Esophagus (tissue), 2 donors: ENCODE results near the gene PALLD. TPM values are rescaled to one million over a fixed set of nuclear protein-coding genes. Genes with fewer than 3 reads are reported as not detected.

Experiments used
- H3K27ac ChIP-seq, 2 donors: one replicate each; pipeline ENCODE4 v1.5.1; 2013; ENCODE audit warnings: low read depth in 2 of 2, mild to moderate bottlenecking in 2 of 2, inconsistent platforms in 1 of 2, low read length in 1 of 2, moderate library complexity in 1 of 2
- H3K27me3 ChIP-seq, 2 donors: one replicate each; pipeline ENCODE4 v1.6.1; 2013; ENCODE audit warnings: low read length in 2 of 2, control low read depth in 1 of 2, mild to moderate bottlenecking in 1 of 2; ENCODE audit not compliant: insufficient read depth in 2 of 2, control insufficient read depth in 1 of 2
- H3K36me3 ChIP-seq, 2 donors: one replicate each; pipeline ENCODE4 v1.6.1; 2013; ENCODE audit warnings: low read length in 1 of 2; ENCODE audit not compliant: control insufficient read depth in 2 of 2, insufficient read depth in 2 of 2
- H3K4me1 ChIP-seq, 2 donors: one replicate each; pipeline ENCODE4 v1.6.1; 2013; ENCODE audit warnings: low read length in 1 of 2; ENCODE audit not compliant: control insufficient read depth in 2 of 2, insufficient read depth in 2 of 2
- H3K4me3 ChIP-seq, 2 donors: one replicate each; pipeline ENCODE4 v1.5.1; 2013; ENCODE audit warnings: low read length in 2 of 2, mild to moderate bottlenecking in 2 of 2, low read depth in 1 of 2, moderate library complexity in 1 of 2
- H3K9me3 ChIP-seq, 2 donors: one replicate each; pipeline ENCODE4 v1.6.1; 2013; ENCODE audit warnings: mild to moderate bottlenecking in 2 of 2, low read depth in 1 of 2, low read length in 1 of 2, moderate library complexity in 1 of 2; ENCODE audit not compliant: control insufficient read depth in 2 of 2, insufficient read depth in 1 of 2
- WGBS, 2 donors: extraction: QIAGEN DNeasy Blood & Tissue Kit; methylation state at CpG; one replicate each; pipeline ENCODE4 v1.1.7; 2013; 5-methylcytosine and 5-hydroxymethylcytosine counted together
- polyA plus RNA-seq, 2 donors: library from polyadenylated mRNA; stranded (reverse); fragments of 200-250 nt; gene quantifications; one replicate each; pipeline ENCODE4 v1.2.3, GENCODE V29; 2013
- donor health status: healthy with polysubstance abuse.
- donor health status: Bipolar disorder and iron deficiency.

PALLD gene
- polyA plus RNA-seq, 2 donors, result 34.7 to 101 TPM

- H3K36me3 ChIP-seq, result no peaks in the 10 kb centered on the region
- H3K27ac ChIP-seq, result no peak overlapping the region
- H3K4me3 ChIP-seq, result no peak overlapping the region
- no peaks in the 10 kb centered on the region for H3K4me1 ChIP-seq
- H3K9me3 ChIP-seq, result no peaks in the 10 kb centered on the region
- 69 to 73% methylated on average over 5 of the region's 5 CpGs for WGBS, 2 donors
- H3K27me3 ChIP-seq, result peaks cover 0 to 3% of the 10 kb centered on the region in 2 donors
Measured at GRCh38 chr4:168550064-168550766, 53.4 kb downstream of the PALLD start.

DNA sequence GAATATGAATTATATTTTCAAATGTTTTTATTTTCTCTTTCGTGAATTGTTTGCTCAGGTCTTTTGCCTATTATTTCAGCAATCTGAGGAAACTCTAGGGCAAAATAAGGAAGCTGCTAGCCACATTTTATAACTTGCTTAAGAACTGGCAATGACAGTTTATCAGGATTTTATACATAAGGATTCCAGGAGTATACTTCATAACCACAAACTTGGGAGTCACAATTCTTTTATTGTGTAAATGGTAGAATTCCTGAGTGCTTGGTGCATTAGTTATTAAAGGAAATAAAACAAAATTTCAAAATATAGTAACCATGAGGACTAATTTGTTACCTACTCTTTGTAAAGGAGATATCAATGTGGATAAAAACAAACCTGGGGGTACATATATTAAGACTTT, 54.4 kb downstream of the PALLD start:
- no peak overlapping the region for H3K4me3 ChIP-seq
- peaks cover 0 to 3% of the 10 kb centered on the region in 2 donors for H3K27me3 ChIP-seq
- no peak overlapping the region for H3K27ac ChIP-seq
- no peaks in the 10 kb centered on the region for H3K4me1 ChIP-seq
- H3K9me3 ChIP-seq, result no peaks in the 10 kb centered on the region
- no peaks in the 10 kb centered on the region for H3K36me3 ChIP-seq
- 90 to 93% methylated on average over 1 of the region's 1 CpG for WGBS, 2 donors

- Histone ChIP-seq H3K36me3 (no peaks in the 10 kb centered on the region), H3K27me3 (peaks cover 0 to 3% of the 10 kb centered on the region in 2 donors), H3K27ac (no peak overlapping the region), H3K4me3 (no peak overlapping the region), H3K4me1 (no peaks in the 10 kb centered on the region), H3K9me3 (no peaks in the 10 kb centered on the region)
- 71 to 85% methylated on average over 2 of the region's 2 CpGs for WGBS, 2 donors
Measured at GRCh38 chr4:168551945-168552695, 55.3 kb downstream of the PALLD start.

DNA sequence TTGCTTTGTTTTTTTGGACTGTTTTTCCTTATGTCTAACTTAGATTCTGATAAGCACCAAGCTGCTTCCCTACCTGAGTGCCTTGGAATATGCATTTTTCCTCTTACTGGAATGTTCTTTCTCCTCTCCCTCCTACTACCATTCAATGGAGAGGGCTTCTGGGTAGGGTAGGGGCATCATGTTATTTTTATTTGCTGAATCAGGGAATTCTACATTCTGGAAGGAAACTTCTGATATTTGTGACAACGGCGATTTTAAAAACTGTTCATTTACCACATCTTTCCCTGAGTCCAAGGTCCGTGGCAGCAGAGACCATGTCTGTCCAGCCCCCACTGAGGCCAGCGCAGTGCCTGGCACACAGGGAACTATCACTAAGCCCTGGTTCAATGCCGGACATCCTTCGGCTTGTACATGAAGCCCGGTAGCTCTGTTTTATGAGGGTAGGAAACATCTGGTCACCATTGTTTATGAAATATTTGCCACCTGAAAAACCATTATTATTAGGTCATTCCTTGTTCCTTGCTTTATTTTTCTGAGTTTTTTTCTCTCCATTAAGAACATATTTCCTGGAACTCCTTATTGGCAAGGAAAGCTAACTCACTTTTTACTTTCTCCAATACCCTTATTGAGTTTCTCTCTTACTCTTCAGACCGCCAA, 57.0 kb downstream of the PALLD start:
- WGBS, 2 donors, result 73 to 75% methylated on average over 8 of the region's 8 CpGs
- H3K36me3 ChIP-seq, result no peaks in the 10 kb centered on the region
- H3K4me3 ChIP-seq, result no peak overlapping the region
- no peak overlapping the region for H3K27ac ChIP-seq
- H3K27me3 ChIP-seq, result peaks cover 0 to 3% of the 10 kb centered on the region in 2 donors
- no peaks in the 10 kb centered on the region for H3K9me3 ChIP-seq
- H3K4me1 ChIP-seq, result no peaks in the 10 kb centered on the region

DNA sequence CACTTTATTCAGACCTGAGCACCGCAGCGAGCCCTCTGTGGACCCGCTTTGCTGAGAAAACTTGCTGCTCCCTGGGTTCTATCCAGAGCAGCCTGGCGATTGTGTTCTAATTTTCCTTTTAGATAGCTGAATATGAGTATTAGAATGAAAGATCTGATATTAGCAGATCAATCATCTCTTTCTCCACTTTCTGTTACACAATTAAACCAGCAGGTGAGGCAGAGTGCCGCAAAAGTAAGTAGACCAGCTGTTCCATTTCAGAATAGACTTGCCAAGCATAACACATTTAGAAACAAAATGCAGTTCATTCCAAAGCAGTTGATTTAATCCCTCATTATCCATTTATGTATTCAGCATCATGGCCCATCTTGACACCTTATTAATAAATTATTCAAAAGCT, 58.6 kb downstream of the PALLD start:
- Histone ChIP-seq H3K27ac (no peak overlapping the region), H3K4me3 (no peak overlapping the region), H3K27me3 (peaks cover 0 to 3% of the 10 kb centered on the region in 2 donors), H3K36me3 (no peaks in the 10 kb centered on the region), H3K9me3 (no peaks in the 10 kb centered on the region), H3K4me1 (no peaks in the 10 kb centered on the region)
- 94 to 97% methylated on average over 5 of the region's 5 CpGs for WGBS, 2 donors

- Histone ChIP-seq H3K4me3 (no peak overlapping the region), H3K27me3 (no peaks in the 10 kb centered on the region), H3K27ac (no peak overlapping the region), H3K4me1 (peaks cover 0 to 2% of the 10 kb centered on the region in 2 donors), H3K9me3 (no peaks in the 10 kb centered on the region), H3K36me3 (no peaks in the 10 kb centered on the region)
- WGBS, 2 donors, result 94 to 96% methylated on average over 3 of the region's 3 CpGs
Measured at GRCh38 chr4:168557658-168558057, 60.8 kb downstream of the PALLD start.

DNA sequence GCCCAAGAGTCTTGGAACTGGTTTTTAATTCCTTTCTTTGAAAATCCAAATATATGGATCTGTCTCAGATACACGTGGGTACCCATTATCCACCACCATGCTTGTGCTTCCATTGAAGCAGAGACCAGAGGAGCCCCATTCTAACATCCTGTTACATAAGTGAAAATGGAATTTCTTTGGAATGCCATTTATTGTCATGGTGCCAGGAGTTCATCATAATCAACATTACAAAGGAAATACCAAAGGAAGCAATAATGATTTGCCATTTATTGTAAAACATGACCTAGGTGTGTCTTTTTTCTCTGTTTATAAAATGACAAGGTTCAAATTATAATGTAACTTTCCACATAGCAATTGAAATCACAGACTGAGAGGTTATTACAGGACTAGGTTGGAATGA, 61.7 kb downstream of the PALLD start:
- 56 to 59% methylated on average over 1 of the region's 1 CpG for WGBS, 2 donors
- no peaks in the 10 kb centered on the region for H3K27me3 ChIP-seq
- no peaks in the 10 kb centered on the region for H3K9me3 ChIP-seq
- H3K4me1 ChIP-seq, result peaks cover 0 to 2% of the 10 kb centered on the region in 2 donors
- no peak overlapping the region for H3K4me3 ChIP-seq
- H3K36me3 ChIP-seq, result no peaks in the 10 kb centered on the region
- H3K27ac ChIP-seq, result no peak overlapping the region

DNA sequence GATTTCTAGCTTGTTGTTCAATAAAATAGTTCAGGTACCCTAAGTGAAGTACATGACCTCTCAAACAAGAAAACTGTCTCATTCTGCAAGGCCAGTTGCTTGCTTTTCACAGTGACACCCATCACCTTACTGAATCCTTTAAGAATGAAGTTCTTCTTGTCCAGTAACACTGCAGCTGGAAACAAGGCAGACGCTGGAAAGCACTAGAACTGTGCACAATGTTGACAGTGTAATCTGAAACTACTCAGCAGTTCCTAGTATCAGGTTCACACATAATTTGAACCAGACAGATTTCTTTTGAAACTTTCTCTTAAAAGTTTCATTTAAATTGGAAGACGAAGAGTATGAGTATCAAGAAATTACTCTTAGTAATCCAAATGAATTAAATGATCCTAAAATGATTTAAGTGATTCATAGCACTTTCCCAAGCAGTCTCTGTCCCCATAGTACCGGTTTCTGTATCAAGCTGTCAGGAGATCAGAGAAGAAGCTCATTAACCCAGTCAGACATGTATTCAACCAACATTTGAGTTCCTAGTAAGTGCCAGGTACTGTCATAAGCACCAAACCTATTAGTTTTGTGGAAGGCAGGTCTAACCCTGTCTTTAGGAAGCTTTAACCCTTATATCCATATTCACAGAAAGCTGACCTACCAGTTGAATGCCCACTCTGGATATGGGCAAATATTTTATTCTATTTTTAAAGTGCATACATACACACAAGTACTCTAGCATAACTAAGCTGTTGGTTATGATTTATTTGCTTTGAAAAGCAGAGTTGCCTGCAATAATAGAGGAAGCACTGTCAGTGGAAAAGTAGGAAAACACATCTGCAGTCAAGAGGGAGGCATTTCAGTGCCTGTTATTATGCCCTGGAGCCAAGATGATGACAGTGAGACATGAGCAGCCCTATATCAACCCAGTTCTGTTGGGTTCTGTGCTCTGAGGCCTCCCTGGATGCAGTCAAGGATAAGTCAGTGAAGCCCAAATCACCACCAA, 63.6 kb downstream of the PALLD start:
- Histone ChIP-seq H3K4me3 (no peak overlapping the region), H3K27me3 (peaks cover 0 to 3% of the 10 kb centered on the region in 2 donors), H3K36me3 (no peaks in the 10 kb centered on the region), H3K4me1 (peaks cover 0 to 2% of the 10 kb centered on the region in 2 donors), H3K9me3 (no peaks in the 10 kb centered on the region), H3K27ac (no peak overlapping the region)
- 40 to 57% methylated on average over 3 of the region's 3 CpGs for WGBS, 2 donors

- H3K4me3 ChIP-seq, result no peak overlapping the region
- H3K4me1 ChIP-seq, result peaks cover 0 to 2% of the 10 kb centered on the region in 2 donors
- H3K27me3 ChIP-seq, result peaks cover 0 to 3% of the 10 kb centered on the region in 2 donors
- H3K36me3 ChIP-seq, result no peaks in the 10 kb centered on the region
- 45 to 47% methylated on average over 3 of the region's 3 CpGs for WGBS, 2 donors
- no peaks in the 10 kb centered on the region for H3K9me3 ChIP-seq
- no peak overlapping the region for H3K27ac ChIP-seq
Measured at GRCh38 chr4:168562041-168562571, 65.3 kb downstream of the PALLD start.
